ENCODE results near the gene IRF5. TPM values are rescaled to one million over a fixed set of nuclear protein-coding genes. Genes with fewer than 3 reads are reported as not detected.

The IRF5 gene
- total RNA-seq, 1 experiment from 2014 or later = 16.5 TPM

DNA sequence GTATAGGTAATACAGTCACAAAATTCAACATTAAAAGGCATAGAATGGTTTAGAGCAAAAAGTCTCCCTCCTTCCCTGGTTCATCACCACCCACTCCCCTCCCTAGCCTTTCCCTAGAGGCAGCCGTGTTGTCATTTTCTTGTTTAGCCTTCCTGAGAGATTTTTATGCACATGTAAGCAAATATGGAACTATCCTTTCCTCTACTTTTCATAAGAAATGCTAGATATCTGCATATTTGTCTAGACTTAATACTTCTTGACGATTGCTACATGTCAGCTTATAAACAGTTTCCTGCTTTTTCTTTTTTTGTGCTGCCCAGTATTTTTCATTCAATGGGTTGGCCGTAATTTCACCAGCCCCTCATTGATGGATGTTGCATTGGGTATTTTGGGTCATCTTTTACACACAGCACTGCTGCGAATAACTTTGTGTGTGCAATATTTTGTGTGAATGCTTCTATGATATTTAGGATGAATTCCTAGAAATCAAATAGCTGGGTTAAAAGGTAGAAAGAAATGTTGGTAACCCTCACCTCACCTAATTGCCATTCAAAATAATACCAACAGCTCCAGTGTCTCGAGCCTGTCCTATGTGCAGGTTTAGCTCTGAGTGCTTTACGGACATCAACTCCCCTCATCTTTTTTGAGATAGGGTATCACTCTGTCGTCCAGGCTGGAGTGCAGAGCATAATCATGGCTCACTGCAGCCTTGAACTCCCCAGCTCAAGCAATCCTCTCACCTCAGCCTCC lies 6.9 kb downstream of the IRF5 start:
- Histone ChIP-seq H3K27ac (ENCODE audit: low read depth, low read length) (no peak overlapping the region), H3K4me3 (replicated peaks in 1 of 2; ENCODE audit: low read depth in 1 of 2, low read length in 2 of 2) (no peak overlapping the region), H3K4me2 (ENCODE audit: low read length) (no peak overlapping the region), H3K27me3 (ENCODE audit: insufficient read depth, low read length) (no peaks in the 10 kb centered on the region), H3K4me1 (ENCODE audit: control insufficient read depth in 1 of 2, insufficient read depth in 2 of 2, low read length in 2 of 2) (peaks cover 0 to under 1% of the 10 kb centered on the region in 2 experiments; a peak in 2 of 4 replicates), H3K79me2 (ENCODE audit: insufficient read depth, low read length) (no peaks in the 10 kb centered on the region), H4K20me1 (ENCODE audit: insufficient read depth) (no peaks in the 10 kb centered on the region), H3K36me3 (ENCODE audit: control insufficient read depth in 1 of 2, insufficient read depth in 2 of 2, low read length in 2 of 2) (peaks cover 0 to 2% of the 10 kb centered on the region in 2 experiments; a peak in 1 of 4 replicates), H3K9ac (ENCODE audit: low read length) (no peak overlapping the region), H3K9me2 (ENCODE audit: insufficient read depth) (no peaks in the 10 kb centered on the region), H3K9me3 (ENCODE audit: control insufficient read depth in 1 of 2, insufficient read depth in 1 of 2, low read depth in 1 of 2, low read length in 2 of 2) (no peaks in the 10 kb centered on the region), H2AFZ (ENCODE audit: low read depth, low read length, poor library complexity, severe bottlenecking) (no peak overlapping the region)
- ChIA-PET POLR2A (no interaction called here), CTCF (no interaction called here), RAD21 (ENCODE audit: low non-redundant PET in 1 of 2, low total read pairs in 2 of 2, uncharacterized antibody in 2 of 2, unreplicated experiment in 2 of 2) (no interaction called here)
- TSS peak; percentile 23 for BruUV-seq (replicated peaks)
- no peak for ATAC-seq
- no peak for TF ChIP-seq EZH2 (IDR thresholded peaks at IDR 0.05)
- TF ChIP-seq ZNF274 (IDR thresholded peaks at IDR 0.05; ENCODE audit: low read depth, low read length) = no peak
- TF ChIP-seq, protein P1, sequence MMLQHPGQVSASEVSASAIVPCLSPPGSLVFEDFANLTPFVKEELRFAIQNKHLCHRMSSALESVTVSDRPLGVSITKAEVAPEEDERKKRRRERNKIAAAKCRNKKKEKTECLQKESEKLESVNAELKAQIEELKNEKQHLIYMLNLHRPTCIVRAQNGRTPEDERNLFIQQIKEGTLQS (IDR thresholded peaks at IDR 0.05) = no peak
- TF ChIP-seq JUND (IDR thresholded peaks at IDR 0.05) = no peak
- TF ChIP-seq, protein P2, sequence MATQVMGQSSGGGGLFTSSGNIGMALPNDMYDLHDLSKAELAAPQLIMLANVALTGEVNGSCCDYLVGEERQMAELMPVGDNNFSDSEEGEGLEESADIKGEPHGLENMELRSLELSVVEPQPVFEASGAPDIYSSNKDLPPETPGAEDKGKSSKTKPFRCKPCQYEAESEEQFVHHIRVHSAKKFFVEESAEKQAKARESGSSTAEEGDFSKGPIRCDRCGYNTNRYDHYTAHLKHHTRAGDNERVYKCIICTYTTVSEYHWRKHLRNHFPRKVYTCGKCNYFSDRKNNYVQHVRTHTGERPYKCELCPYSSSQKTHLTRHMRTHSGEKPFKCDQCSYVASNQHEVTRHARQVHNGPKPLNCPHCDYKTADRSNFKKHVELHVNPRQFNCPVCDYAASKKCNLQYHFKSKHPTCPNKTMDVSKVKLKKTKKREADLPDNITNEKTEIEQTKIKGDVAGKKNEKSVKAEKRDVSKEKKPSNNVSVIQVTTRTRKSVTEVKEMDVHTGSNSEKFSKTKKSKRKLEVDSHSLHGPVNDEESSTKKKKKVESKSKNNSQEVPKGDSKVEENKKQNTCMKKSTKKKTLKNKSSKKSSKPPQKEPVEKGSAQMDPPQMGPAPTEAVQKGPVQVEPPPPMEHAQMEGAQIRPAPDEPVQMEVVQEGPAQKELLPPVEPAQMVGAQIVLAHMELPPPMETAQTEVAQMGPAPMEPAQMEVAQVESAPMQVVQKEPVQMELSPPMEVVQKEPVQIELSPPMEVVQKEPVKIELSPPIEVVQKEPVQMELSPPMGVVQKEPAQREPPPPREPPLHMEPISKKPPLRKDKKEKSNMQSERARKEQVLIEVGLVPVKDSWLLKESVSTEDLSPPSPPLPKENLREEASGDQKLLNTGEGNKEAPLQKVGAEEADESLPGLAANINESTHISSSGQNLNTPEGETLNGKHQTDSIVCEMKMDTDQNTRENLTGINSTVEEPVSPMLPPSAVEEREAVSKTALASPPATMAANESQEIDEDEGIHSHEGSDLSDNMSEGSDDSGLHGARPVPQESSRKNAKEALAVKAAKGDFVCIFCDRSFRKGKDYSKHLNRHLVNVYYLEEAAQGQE (IDR thresholded peaks at IDR 0.05; ENCODE audit: low read depth) = no peak
- TF ChIP-seq SRF (IDR thresholded peaks at IDR 0.05; ENCODE audit: low read depth) = no peak
- intact Hi-C loops (cut with micrococcal nuclease) = no loop called here
- no peak for DNase-seq (ENCODE audit: low read depth, low spot score)

Data from HCT116 (cell line).